CD4-positive, alpha-beta T cell treated with Interleukin-6 for 4 hours (primary cell): ENCODE results near the gene ETNK2.
"Not testable (repeated sequence)": the region's sequence is repeated elsewhere in the genome, so short reads cannot be mapped to it uniquely, and the experiment has no call there.

Experiments
- DNase-seq: peaks from one replicate; pipeline ENCODE4 v3.0.0-alpha.2; 2020; ENCODE audit warnings: mixed read lengths

ETNK2 gene

DNA sequence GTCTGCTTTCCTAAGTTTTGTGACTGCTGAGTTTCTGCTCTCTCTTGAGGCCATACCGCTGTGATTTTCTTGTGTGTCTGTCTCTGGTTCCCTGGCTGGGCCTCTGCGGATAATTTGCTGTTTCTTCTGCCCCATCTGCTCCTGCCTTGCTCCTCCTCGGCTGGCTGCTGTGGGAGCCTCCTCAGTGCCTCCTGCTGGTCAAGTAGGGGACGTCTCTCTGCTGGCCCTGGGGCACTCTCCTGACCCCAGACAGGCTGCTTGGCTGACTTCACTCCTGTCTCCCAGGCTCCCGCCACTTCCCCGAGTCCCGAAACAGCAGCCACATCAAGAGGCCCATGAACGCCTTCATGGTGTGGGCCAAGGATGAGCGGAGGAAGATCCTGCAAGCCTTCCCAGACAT is 28.5 kb downstream of the ETNK2 start:
- DNase-seq = peak; percentile 12

DNA sequence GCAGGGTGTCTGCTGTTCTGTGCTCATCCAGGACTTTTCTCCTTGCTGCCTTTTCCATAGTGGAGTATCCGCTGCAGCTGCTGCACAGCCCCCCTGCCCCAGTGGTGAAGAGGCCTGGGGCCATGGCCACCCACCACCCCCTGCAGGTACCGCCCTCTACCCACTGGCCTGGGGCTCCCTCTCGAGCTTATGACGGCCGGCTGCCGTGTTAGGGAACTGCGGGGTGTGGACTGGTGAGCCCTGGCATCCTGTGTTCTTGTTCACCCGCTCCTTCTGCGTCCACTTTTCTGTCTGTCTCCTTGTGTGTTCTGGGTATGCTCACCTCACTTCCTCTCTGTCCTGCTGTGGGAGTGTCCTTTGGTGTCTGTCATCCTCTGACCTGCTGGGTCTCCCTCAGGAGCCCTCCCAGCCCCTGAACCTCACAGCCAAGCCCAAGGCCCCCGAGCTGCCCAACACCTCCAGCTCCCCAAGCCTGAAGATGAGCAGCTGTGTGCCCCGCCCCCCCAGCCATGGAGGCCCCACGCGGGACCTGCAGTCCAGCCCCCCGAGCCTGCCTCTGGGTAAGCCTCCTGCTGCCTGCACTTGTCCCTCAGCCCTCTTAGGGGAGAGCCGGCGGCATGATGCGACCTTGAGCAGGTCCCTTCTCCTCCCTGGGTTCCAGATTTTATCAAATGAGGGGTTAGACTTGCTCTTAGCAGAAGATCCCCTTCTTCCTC is 29.8 kb downstream of the ETNK2 start:
- DNase-seq = no peak

DNA sequence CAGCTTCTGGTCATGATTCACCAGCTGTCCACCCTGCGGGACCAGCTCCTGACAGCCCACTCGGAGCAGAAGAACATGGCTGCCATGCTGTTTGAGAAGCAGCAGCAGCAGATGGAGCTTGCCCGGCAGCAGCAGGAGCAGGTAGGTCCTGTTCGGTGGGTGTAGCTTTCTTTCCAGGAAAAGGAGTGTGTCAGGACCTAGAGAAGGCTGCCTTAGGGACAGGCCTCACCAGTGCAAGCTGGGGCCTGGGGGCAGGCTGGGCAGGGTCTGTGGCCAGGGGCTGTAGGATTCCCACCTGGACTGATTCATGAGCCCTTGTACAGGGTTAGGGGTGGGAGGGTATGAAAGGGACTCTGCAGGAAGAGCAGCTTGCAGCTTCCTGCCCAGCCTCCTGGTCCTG is 35.3 kb downstream of the ETNK2 start:
- DNase-seq = no peak

DNA sequence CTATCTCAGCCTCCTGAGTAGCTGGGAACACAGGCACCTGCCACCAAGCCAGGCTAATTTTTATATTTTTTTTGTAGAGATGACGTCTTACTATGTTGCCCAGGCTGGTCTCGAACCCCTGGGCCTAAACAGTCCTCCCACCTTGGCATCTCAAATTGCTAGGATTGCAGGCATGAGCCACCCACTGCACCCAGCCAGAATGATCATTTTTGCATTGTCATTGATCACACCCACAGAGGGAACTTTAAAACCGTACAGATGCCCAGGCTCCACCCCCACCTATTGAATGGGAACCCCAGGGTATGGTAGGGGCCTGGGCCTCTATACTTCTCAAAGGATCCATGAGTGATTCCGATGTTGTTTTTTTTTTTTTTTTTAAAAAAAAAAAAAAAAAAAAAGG is 36.7 kb downstream of the ETNK2 start:
- no peak for DNase-seq

DNA sequence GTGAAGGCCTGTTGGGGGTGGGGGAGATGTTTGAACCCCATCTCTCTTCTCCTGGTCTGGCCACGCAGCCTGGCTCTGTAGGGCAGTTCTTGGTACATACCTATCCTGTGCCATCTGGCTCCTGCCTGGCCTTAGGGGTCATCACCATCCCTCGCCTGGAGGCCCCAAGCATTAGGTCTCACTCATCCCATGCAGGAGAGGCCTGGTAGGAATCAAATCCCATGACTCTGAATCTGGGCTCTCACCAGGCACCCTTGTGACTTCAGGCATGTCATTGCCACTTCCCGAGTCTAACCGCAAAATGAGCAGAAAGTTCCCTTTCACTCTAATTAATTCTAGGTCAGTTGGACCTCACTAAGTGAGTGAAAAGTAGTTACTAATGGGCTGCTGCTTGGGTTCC is 37.2 kb downstream of the ETNK2 start:
- DNase-seq = no peak

DNA sequence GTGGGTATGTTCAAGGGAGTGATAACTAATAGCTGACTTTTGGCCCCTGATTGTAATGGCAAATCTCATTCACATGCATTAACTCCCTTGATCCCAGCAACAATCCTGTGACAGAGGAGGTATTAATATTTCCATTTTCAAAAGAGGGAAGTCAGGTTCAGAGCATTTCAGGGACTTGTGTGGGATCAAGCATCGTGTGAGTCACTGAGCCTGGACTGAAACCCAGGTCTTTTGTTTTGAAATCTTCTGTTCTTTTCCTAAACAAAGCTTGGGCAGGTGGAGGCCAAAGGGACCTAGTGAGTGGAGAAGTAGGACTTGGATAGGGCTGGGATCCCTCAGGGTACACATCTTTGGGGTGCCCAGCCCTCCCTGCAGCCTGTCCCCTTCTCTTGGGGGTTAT is 37.9 kb downstream of the ETNK2 start:
- DNase-seq = no peak

DNA sequence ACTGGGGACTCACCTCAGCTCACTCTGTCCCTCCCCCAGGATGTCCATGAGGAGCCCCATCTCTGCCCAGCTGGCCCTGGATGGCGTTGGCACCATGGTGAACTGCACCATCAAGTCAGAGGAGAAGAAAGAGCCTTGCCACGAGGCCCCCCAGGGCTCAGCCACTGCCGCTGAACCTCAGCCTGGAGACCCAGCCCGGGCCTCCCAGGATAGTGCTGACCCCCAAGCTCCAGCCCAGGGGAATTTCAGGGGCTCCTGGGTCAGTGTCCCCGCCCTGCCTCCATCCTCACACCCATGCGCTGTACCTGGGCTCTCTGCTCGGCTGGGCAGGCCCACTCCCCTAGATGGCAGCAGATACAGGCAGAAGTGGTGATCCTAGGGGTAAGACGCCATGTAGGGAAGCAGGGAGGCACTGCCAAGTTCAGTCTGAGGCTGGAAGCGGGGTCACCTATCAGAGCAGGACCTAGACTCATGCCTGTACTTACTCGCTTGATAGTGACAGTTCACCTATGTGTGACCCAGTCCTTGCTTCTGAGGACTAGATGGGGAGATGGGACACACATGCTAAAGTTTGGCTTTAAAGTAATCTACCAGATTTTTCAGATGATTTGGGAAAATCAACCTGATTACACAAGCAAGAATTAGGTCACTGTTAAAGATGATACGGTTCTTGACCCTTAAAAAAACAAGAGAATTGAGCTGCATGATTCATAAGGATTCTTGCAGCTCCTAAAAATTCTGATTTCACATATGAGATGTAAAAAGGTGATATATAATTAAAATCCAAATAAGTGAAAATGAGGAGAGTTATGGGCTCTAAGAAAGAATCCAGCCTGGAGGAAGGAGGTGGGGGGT is 38.7 kb downstream of the ETNK2 start:
- no peak for DNase-seq

DNA sequence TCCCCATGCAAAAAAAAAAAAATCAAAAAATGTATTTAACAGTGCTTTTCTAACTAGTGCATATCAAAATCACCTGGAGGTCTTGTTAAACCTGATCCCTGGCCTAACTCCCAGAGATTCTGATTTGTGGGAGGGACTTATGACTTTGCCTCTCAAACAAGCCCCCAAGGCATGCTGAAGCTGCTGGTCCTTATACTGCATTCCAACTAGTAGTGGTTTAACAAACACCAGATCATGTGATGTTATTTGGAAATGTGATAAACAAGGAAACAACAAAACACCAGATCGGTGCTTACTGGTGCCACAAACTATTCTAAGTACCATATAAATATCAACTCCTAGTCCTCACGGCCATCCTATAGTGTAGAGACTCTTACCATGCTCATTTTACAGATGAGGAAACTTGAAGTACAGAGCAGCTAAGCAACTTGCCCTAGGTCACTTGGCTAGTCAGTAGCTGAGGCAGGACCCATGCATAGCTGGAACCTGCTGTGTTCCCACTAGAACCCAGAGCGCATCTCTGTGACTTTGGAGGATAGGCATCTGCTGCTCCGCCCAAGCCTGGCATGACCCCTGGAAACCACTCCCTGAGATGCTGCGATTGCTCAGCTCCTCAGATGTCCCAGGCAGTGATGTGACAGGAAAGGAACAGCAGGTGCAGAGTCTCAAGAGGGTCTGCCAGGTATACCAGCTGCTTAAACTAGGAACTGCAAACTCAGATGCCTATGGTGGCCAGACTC is 40.8 kb downstream of the ETNK2 start:
- no peak for DNase-seq

DNA sequence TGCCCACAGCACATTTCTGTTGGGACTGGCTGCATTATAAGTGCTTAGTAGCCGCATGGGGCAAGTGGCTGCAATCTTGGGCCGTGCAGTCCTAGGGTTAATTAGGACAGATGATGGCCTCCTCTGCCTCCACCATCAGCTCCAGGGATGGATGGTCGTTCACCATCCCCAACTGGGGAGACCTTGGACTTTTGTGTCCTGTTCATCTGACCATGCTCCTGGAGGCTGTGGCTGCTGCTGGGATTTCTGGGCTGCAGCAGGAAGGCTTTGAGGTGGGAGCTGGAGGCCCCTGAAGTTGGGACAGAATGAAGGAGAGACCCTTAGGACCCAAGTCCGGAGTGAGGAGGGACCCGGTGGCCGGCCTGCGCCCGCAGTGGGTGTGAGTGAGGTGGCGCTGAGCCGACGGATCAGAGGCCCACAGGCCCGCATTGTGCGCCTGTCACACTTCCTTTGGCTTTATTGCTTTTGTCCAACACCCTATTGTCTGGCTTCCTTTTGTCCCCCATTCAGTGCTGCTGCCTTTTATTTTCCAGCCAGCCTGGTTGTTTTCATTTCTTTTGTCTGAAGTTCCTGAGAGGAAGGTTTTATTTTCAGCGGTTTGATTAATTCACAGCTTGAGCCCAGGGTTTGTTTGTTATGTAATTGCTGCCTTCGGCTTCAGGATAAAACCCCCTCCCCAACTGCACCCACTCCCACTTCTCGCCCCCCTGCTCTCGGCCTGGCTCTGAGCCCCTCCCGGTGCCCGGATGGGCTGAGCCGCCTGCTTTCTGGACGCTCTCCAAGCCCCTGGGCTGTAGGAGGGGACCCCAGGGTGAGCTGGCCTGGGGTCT is 43.3 kb downstream of the ETNK2 start:
- no peak for DNase-seq

DNA sequence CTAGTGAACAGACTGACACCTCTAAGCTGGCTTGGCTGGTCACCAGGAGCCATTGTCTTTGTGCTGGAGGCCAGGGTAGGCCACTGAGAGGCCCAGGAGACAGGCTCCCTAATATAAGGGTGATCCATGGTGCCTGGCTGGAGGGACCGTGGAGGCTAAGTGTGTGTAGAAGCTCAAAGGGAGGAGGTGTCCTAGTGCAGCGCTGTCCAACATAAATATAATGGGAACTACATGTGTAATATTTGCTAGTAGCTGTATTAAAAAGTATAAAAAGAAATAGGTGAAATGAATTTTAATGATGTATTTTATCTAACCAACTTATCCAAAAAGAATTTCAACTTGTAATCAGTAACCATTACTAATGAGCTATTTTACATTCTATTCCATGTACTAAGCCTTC is 44.0 kb downstream of the ETNK2 start:
- no peak for DNase-seq

DNA sequence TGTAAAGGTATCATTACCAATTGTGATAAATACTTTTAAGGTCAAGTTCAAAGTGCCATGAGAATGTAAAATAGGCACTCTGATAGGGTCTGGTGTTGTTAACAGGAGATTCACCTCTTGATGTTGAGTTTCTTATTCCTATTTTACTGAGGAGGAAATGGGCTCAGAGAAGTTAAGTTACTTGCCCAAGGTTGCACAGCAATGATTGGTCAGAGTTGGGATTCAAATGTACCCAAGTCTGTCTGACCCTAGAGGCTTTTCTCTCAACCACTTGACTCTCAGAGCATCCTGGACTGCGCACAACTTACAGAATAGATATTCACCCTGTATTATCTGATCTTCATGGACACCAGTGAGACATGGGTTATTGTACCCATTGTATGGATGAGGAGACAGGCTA is 45.0 kb downstream of the ETNK2 start:
- DNase-seq = no peak

DNA sequence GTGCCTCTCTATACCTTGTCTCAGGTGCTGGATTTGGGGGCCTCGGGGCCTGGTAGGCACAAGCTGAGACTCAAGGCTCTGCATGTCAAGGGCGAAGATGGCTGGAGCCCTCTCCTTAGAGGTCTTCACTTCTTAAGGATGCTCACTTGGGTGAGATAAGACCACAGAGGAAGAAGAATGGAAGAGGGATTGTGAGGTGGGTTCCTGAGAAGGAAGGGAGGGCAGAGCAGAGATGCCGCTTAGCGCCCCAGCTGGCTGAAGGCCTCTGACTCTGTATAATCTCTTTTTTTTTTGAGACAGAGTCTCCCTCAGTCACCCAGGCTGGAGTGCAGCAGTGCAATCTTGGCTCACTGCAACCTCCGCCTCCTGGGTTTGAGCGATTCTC is 46.7 kb downstream of the ETNK2 start:
- no peak for DNase-seq

DNA sequence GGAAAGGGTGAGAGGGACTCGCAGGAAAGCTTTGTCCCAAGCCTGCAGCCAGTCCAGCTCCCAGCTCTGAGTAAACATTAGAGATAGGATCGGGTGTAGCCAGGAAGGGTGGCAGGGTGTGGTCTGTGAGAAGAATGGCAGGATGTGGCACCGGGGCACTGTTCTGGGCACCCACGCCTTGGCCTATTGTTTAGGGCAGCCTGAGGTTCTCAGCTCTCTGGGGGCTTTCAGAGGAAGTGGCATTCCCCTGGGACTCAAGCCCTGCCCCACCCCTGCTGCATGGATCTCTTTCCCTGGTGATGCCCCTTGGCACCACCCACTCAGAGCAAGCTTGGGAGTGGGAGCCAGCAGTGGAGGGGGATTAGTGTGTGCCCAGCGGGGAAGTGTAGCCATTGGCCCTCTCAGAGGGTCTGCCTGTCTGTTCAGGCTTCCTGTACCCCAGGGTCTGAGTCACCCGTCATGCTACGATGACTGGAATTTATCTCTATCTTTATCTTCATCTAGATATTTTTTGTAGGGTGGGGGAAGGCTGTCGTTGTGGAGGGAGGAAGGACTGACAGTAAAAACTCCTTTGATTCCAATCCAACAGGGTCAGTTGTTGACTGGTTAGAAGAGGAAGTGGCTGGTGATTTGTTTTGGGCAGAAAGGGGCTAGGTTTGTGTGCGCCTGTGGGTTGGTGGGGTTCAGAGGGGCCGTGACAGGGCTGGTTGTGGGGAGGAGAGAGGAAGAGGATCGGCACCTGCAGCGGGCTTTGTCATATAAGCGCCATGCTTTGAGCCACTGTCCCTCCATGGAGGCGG is 47.3 kb downstream of the ETNK2 start:
- DNase-seq = peak; percentile 53

DNA sequence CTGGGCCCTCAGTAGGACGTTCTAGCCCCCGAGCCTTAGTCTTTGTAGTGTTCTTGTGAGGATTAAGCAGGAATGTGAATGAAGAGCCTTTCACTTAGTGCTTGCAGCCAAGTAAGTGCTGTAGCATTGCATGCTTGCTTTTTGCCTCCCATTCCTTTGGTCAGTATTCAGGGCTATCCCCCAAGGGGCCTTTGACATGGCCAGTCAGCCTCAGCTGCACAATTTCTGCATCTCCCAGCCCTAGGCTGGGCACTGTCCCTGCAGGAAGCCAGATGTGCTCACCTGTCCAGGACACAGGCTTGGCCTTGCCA is 48.5 kb downstream of the ETNK2 start:
- no peak for DNase-seq

DNA sequence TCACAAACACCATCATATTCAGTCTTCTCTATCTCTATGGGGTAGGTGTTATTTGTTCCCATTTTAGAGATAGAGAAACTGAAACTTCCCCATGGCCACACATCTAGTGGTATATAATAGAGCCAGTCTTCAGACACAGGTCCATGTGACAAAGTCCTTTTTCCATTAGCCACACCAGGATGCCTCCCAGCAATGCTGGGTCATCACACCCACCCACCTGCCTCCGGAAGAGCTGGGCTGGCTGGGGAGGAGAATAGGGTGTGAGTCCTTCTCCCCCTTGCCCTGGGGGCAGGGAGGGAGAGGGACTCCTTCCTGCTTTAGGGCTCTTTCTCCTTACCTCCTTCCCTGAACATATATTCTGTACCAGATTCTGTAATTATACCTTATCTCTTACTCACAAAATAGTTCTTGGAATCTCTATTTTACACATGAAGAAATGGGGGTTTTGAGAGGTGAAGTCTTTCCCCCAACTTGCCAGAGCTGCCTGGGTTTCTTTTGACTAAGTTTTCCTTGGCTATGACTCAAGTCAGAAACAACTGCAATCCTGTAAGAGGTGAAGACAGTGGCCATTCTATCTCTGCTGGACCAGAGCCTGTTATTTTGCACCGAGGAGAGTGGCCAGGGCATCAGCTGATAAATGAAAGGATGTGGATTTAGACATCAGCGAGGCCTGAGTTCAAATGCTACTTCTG is 49.0 kb downstream of the ETNK2 start:
- DNase-seq = no peak

DNA sequence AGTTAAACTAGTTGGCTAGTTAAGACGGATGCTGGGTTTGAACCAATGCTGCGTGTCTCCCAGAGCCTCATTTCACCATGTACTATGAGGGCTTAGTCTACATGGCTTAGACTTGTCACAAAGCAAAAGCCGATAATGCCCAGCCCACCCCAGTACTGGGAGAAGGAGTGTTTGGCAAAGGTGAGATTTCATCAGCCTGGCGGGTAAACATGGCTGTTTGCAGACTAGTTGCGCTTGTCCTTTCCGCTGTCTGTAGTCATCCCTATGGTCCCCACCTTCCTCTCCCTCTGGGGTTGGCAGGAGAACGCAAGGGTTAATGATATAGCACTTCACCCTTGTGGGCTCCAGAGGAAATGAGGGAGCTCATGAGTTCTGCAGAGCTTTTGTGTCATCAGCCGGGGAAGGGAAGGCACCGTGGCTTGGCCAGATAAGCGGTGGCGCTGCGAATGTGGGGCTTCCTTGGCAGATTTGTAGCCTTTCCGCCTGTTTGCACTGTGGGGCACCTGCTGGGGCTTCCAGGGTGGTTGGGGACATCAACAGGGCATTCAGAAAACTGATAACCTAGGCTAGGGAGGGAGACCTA is 49.7 kb downstream of the ETNK2 start:
- DNase-seq = peak; percentile 11

DNA sequence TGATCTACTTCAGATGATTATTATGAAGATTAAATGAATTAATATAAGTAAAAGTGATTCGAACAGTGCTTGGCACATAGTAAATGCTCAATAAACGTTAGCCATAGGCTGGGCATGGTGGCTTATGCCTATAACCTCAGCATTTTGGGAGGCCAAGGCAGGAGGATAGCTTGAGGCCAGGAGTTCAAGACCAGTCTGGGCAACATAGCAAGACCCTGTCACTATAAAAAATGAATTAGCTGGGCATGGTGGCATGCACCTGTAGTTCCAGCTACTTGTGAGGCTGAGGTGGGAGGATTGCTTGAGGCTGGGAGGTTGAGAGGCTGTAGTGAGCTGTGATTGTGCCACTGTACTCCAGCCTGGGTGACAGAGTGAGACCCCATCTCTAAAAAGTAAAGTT is 52.1 kb downstream of the ETNK2 start:
- not testable (repeated sequence) for DNase-seq

DNA sequence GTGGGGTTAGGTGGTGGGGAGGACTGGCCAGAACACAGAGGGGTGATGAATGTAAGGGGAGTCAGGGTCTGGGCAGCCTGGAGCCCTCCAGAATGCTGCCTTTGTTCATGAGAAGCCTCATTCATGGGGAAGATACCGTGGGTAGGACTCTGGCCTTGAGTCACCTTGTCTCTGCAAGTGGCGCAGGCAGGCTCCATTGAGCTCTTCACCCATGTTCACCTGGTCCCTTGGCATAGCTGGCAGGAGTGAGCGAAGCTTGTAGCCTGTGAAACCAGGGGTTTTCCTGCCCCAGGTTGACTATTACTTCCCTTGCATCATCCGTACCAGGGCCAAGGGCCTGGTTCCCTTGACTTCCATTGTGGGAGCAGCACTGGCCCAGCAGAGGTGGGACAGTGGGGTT is 53.2 kb downstream of the ETNK2 start:
- DNase-seq = no peak

DNA sequence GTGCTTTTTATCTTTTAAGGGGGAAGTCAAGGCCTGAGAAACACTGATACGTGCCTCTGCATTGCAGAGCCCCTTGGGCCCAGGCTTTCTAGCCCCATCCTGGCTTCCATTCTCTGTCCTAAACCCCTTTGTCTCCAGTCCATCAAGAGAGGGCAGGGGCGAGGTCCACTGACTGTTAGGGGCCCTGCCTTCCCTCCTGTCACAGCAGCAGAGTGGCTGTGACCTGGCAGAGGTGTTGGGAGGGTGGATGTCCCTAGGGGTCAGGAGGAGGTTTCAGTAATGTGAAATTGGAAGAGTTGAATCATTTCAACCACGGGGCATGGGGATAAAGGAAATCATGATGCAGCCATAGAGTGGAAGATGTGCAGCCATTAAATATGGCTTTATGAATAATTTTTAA is 54.9 kb downstream of the ETNK2 start:
- no peak for DNase-seq

DNA sequence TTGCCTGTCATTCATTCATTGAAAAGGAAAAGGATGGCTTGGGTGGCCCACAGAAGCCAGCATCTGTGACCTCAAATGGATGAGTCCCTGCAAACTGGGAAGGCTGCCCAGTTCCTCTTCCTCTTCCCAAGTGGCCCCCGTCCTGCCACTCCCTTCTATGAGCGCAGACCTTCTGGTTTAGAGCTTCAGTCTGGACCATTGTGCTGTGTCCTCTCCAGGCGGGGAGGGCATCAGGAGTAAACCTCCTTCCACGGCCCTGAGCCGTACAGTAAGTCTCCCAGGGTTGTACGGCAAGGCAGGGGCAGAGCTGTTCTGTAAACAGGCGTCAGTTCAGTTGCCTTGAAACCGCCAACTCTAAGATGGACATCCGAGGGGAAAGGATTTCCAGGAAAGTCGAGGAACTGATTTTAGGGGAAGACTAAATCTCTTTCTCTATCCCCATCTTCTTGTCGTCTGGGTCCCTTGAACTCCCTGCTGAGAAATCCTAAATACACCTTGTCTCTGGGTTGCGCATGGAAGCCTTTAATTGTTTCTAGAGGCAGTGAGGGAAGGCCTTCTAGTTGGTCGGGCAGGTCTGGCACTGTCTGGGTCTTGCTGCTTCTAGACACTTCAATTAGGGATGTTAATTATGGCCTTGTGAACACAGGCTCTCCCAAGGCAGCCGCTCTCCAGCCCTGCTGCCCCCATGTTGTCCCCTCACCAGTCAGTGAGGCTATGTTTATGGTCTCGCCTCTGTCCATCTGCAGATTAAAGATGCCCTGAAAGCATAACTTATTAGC is 56.8 kb downstream of the ETNK2 start:
- no peak for DNase-seq
